Keratinocyte (primary cell): ENCODE data around the gene PLEKHD1.

ENCODE experiments used
- CTCF ChIP-seq, 3 experiments: IDR thresholded peaks in 1 of 3; conservative IDR thresholded peaks in 1 of 3; optimal IDR thresholded peaks in 1 of 3; 2 replicates in 2 of 3; 3 replicates in 1 of 3; pipeline versions ENCODE3 to v1.5.1; 2011; ENCODE audit warnings: low read length in 3 of 3, mild to moderate bottlenecking in 3 of 3, moderate library complexity in 2 of 3, control low read depth in 1 of 3, inconsistent platforms in 1 of 3; ENCODE audit not compliant: insufficient read depth in 2 of 3; ENCODE audit errors: extremely low read depth in 1 of 3
- EZH2 ChIP-seq: IDR thresholded peaks from one replicate; pipeline ENCODE4 v1.6.1; 2012; ENCODE audit warnings: inconsistent platforms, mild to moderate bottlenecking, low read length, moderate library complexity

- TF ChIP-seq CTCF (optimal IDR thresholded peaks at IDR 0.05 in 1 of 3, IDR thresholded peaks at IDR 0.05 in 1 of 3, conservative IDR thresholded peaks at IDR 0.05 in 1 of 3; ENCODE audit: extremely low read depth in 1 of 3, insufficient read depth in 2 of 3, low read length in 3 of 3) (no peak), EZH2 (no peak)
Measured at GRCh38 chr14:69485315-69485660, 760 bp downstream of the PLEKHD1 start.
